PC-3 (cell line): ENCODE measurements around the gene CBFA2T2.

Experiments
- CTCF ChIP-seq: fragments of 300-600 bp; sonication (generic); conservative IDR thresholded peaks from 2 replicates; pipeline ENCODE4 v1.5.1; 2017; ENCODE audit warnings: antibody characterized with exemption, low read depth, mild to moderate bottlenecking, low read length
- EZH2phosphoT487 ChIP-seq: fragments of 300-600 bp; sonication (generic); IDR thresholded peaks from 2 replicates; pipeline ENCODE4 v1.6.1; 2018; ENCODE audit warnings: mild to moderate bottlenecking, antibody characterized with exemption, low read length, borderline replicate concordance

GRCh38 chr20:33693289-33693688 lies 203.4 kb downstream of the CBFA2T2 start:
- no peak for TF ChIP-seq CTCF
- no peak for TF ChIP-seq EZH2phosphoT487
